Spleen (tissue), 13 donors: ENCODE results near the gene PMP22. TPM values are rescaled to one million over a fixed set of nuclear protein-coding genes. Genes with fewer than 3 reads are reported as not detected.

ENCODE experiments used
- DNase-seq: peaks from one replicate; pipeline ENCODE4 v3.0.0-alpha.2; 2020
- H3K27ac ChIP-seq, 8 donors: fragments of 200-600 bp; sonication (generic) in 7 of 8; 1 replicate in 4 of 8; 2 replicates in 4 of 8; pipeline versions ENCODE4 v1.5.0 to v1.8.0; 2016 to 2021; ENCODE audit warnings: inconsistent platforms in 4 of 8, mild to moderate bottlenecking in 4 of 8, moderate library complexity in 1 of 8
- H3K27me3 ChIP-seq, 7 donors: fragments of 200-600 bp; sonication (generic) in 6 of 7; replicated peaks in 1 of 7; 1 replicate in 4 of 7; 2 replicates in 3 of 7; pipeline versions ENCODE4 v1.5.0 to v1.8.0; 2016 to 2021; ENCODE audit warnings: inconsistent platforms in 3 of 7, mild to moderate bottlenecking in 1 of 7
- H3K36me3 ChIP-seq, 6 donors: fragments of 200-600 bp; sonication (generic) in 5 of 6; 1 replicate in 4 of 6; 2 replicates in 2 of 6; pipeline versions ENCODE4 v1.5.0 to v1.8.0; 2016 to 2021; ENCODE audit warnings: inconsistent platforms in 2 of 6
- H3K4me1 ChIP-seq, 6 donors: fragments of 200-600 bp; sonication (generic) in 5 of 6; 1 replicate in 3 of 6; 2 replicates in 3 of 6; pipeline versions ENCODE4 v1.5.0 to v1.8.0; 2016 to 2021; ENCODE audit warnings: inconsistent platforms in 3 of 6
- H3K4me3 ChIP-seq, 8 donors: fragments of 200-600 bp; sonication (generic) in 7 of 8; 1 replicate in 4 of 8; 2 replicates in 4 of 8; pipeline versions ENCODE4 v1.5.0 to v1.8.0; 2016 to 2021; ENCODE audit warnings: inconsistent platforms in 4 of 8, mild to moderate bottlenecking in 4 of 8, moderate library complexity in 2 of 8
- H3K9me3 ChIP-seq, 8 donors: fragments of 200-600 bp; sonication (generic) in 7 of 8; 1 replicate in 4 of 8; 2 replicates in 4 of 8; pipeline versions ENCODE4 v1.5.0 to v1.8.0; 2016 to 2021; ENCODE audit warnings: inconsistent platforms in 4 of 8
- CTCF ChIP-seq, 11 experiments: fragments of 200-600 bp in 7 of 11; fragments of 450-650 bp in 4 of 11; sonication (generic) in 4 of 11; IDR thresholded peaks in 8 of 11; conservative IDR thresholded peaks in 3 of 11; 1 replicate in 7 of 11; 2 replicates in 4 of 11; pipeline versions ENCODE4 v1.4.0 to v1.8.0; 2016 to 2021; ENCODE audit warnings: antibody characterized with exemption in 11 of 11, inconsistent platforms in 4 of 11, mild to moderate bottlenecking in 1 of 11
- POLR2A ChIP-seq, 3 donors: fragments of 450-650 bp; IDR thresholded peaks; one replicate each; pipeline ENCODE4 v1.5.1; 2017; ENCODE audit warnings: antibody characterized with exemption in 3 of 3, mild to moderate bottlenecking in 1 of 3
- POLR2AphosphoS5 ChIP-seq, 3 donors: sonication (generic); formaldehyde crosslinking; IDR thresholded peaks; one replicate each; pipeline ENCODE4 v1.5.1; 2017; ENCODE audit warnings: antibody characterized with exemption in 3 of 3
- WGBS, 5 donors: extraction: QIAGEN DNeasy Blood & Tissue Kit in 3 of 5; methylation state at CpG; one replicate each; pipeline versions ENCODE4 v1.1.5 to v1.1.7; 2013 to 2018; 5-methylcytosine and 5-hydroxymethylcytosine counted together
- intact Hi-C: fragments of 100-400 bp; cut with DNase I; formaldehyde crosslinking; loops from one replicate; pipeline ENCODE4 v1.15.0; 2023; ENCODE audit warnings: low total_unique reads
- long read RNA-seq, 2 donors: transcript quantifications; one replicate each; lab custom pipeline, GENCODE V29; 2026
- polyA plus RNA-seq, 3 donors: library from polyadenylated mRNA; stranded (reverse); fragments of 200-250 nt; gene quantifications; one replicate each; pipeline ENCODE4 v1.2.1, GENCODE V29; 2013
- total RNA-seq, 7 donors: library from RNA; depleted of rRNA in 3 of 7; stranded (reverse); fragments of >200 nt in 3 of 7; fragmentation: NEBNext Ultra II Directional in 4 of 7; extraction: Animal tissue kit (Norgen Biotek cat#: 25700) in 4 of 7; gene quantifications; one replicate each; pipeline versions ENCODE4 v1.1.0 to v1.2.1, GENCODE V29; 2016 to 2021
- donor health status: healthy with polysubstance abuse.
- donor health status: DM: no; HTN: no; CAD: no; lungs with moderate emphysema.
- donor health status: DM: no; HTN: no; CAD: no.
- donor health status: Bipolar disorder and iron deficiency.
- donor health status: healthy.
- donor health status: DM: no; HTN: no; CAD: no.
- donor health status: DM: yes; HTN: yes; CAD: no.

The PMP22 gene
- total RNA-seq (10 to 100 TPM; 30.0 to 40.0 (median 33.3) TPM), polyA plus RNA-seq (10 to 100 TPM in 2 of 3 donors, 1 to 10 TPM in 1; 9.5 to 23.8 (median 22.1) TPM)
- long read RNA-seq, donor 1, transcript PMP22-203 (5 exons, 1,817 nt) = major isoform, 29 of 42 reads
- long read RNA-seq, donor 1, partial matches to known transcripts = 12 of 42 reads
- long read RNA-seq, donor 1, other reads (novel, unspliced or antisense) = 0 of 42 reads
- long read RNA-seq, donor 2, transcript PMP22-203 (5 exons, 1,817 nt) = major isoform, 22 of 32 reads
- long read RNA-seq, donor 2, partial matches to known transcripts = 10 of 32 reads
- long read RNA-seq, donor 2, other reads (novel, unspliced or antisense) = 0 of 32 reads

- peak; percentile 45 for DNase-seq
Observed at GRCh38 chr17:15265131-15265530, at the start of gene PMP22. PMP22 (minus strand) TSS chr17:15265326; CDS start chr17:15260727, 4,599 bp downstream.

GRCh38 chr17:15311996-15312395 lies 46.9 kb upstream of the PMP22 start:
- 88 to 93% (median 90%) methylated on average over 5 of the region's 5 CpGs for WGBS, 5 donors
- no peaks in the 10 kb centered on the region for H3K9me3 ChIP-seq
- no peak overlapping the region for H3K27ac ChIP-seq
- no peak for TF ChIP-seq CTCF (IDR thresholded peaks at IDR 0.05 in 8 of 11, conservative IDR thresholded peaks at IDR 0.05 in 3 of 11)
- no peak for TF ChIP-seq POLR2AphosphoS5 (IDR thresholded peaks at IDR 0.05)
- TF ChIP-seq POLR2A (IDR thresholded peaks at IDR 0.05) = no peak
- no peaks in the 10 kb centered on the region for H3K4me1 ChIP-seq
- H3K36me3 ChIP-seq = no peaks in the 10 kb centered on the region
- H3K4me3 ChIP-seq = no peak overlapping the region
- no peaks in the 10 kb centered on the region for H3K27me3 ChIP-seq
- intact Hi-C loops = no loop called here
- DNase-seq = no peak

More at GRCh38 chr17:15265131-15265530, at the start of gene PMP22:
- Histone ChIP-seq H3K27ac (no peak within 1 kb of the TSS), H3K36me3 (no peaks in the 10 kb centered on the region), H3K9me3 (no peaks in the 10 kb centered on the region), H3K4me3 (no peak within 1 kb of the TSS), H3K4me1 (peaks cover 7 to 40% (median 34%) of the 10 kb centered on the region in 6 donors), H3K27me3 (peaks cover 0 to 70% (median 24%) of the 10 kb centered on the region in 7 donors)
- TF ChIP-seq POLR2A (IDR thresholded peaks at IDR 0.05) (no peak), CTCF (IDR thresholded peaks at IDR 0.05 in 8 of 11, conservative IDR thresholded peaks at IDR 0.05 in 3 of 11) (no peak), POLR2AphosphoS5 (IDR thresholded peaks at IDR 0.05) (no peak)
- intact Hi-C loops = no loop called here
- 76 to 94% (median 81%) methylated on average over 6 of the region's 6 CpGs for WGBS, 5 donors

- no peaks in the 10 kb centered on the region for H3K4me1 ChIP-seq
- intact Hi-C loops = no loop called here
- H3K9me3 ChIP-seq = no peaks in the 10 kb centered on the region
- WGBS, 5 donors = 48 to 80% (median 62%) methylated on average over 3 of the region's 3 CpGs
- H3K36me3 ChIP-seq = no peaks in the 10 kb centered on the region
- TF ChIP-seq CTCF (IDR thresholded peaks at IDR 0.05 in 8 of 11, conservative IDR thresholded peaks at IDR 0.05 in 3 of 11) (no peak), POLR2AphosphoS5 (IDR thresholded peaks at IDR 0.05) (no peak), POLR2A (IDR thresholded peaks at IDR 0.05) (no peak)
- H3K27me3 ChIP-seq = no peaks in the 10 kb centered on the region
- DNase-seq = no peak
- no peak overlapping the region for H3K27ac ChIP-seq
- no peak overlapping the region for H3K4me3 ChIP-seq
Observed at GRCh38 chr17:15309793-15310192, 44.7 kb upstream of the PMP22 start.

GRCh38 chr17:15309236-15309635 lies 44.1 kb upstream of the PMP22 start:
- TF ChIP-seq CTCF (IDR thresholded peaks at IDR 0.05 in 8 of 11, conservative IDR thresholded peaks at IDR 0.05 in 3 of 11) (no peak), POLR2AphosphoS5 (IDR thresholded peaks at IDR 0.05) (no peak), POLR2A (IDR thresholded peaks at IDR 0.05) (no peak)

More at GRCh38 chr17:15309236-15309635, 44.1 kb upstream of the PMP22 start:
- intact Hi-C loops = no loop called here
- Histone ChIP-seq H3K27me3 (no peaks in the 10 kb centered on the region), H3K9me3 (no peaks in the 10 kb centered on the region), H3K4me3 (no peak overlapping the region), H3K36me3 (no peaks in the 10 kb centered on the region), H3K4me1 (no peaks in the 10 kb centered on the region), H3K27ac (no peak overlapping the region)
- WGBS, 5 donors = 50 to 81% (median 71%) methylated on average over 3 of the region's 3 CpGs
- DNase-seq = no peak
